ENCODE results near the gene ZNF343.
"Not testable (repeated sequence)": the region's sequence is repeated elsewhere in the genome, so short reads cannot be mapped to it uniquely, and the experiment has no call there.

ZNF343 gene

DNA sequence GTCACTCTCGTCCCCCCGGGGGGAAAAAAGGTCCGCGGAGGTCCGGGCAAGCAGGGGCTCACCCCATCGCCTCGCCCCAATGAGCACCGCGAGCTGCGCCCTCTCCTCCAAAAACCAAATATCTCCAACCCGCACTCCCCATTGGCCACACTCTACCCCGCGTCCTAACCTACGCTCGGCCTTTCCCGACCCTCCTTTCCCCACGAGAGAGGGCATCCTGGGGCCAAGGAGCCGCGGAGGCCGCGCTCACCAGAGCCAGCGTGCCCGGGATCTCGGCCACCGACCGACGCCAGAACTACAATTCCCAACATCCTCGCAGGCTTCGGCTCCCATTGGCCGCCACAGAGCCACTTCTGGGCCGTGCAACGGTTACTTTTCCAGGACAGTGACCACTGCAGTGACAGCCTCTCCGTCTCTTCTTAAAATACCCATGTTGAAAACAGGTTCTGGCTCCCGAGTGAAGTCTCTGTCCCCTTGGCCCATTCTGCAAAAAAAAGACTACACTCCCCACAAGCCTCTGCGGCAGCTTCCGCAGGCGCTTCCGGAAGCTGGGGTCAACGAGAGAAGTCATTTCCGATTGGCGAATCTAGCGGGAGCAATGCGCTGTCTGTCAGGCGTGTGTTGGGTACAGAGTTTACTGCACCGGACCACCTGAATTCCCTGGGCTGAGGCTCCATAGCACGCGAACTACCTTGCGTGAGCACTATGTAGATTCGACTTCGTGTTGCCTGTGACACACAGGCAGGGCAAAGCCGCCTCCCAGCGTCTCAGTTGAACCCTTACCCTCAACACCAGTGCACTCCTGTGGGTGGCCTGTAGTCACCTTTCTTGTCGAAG, at the start of gene ZNF343:
TSS of gene ZNF343 (minus strand) at position 285 of the 837 bp plus-strand sequence. CDS start 15,020 bp downstream, outside the sequence.
- peak; percentile 91 to 93 for DNase-seq

DNA sequence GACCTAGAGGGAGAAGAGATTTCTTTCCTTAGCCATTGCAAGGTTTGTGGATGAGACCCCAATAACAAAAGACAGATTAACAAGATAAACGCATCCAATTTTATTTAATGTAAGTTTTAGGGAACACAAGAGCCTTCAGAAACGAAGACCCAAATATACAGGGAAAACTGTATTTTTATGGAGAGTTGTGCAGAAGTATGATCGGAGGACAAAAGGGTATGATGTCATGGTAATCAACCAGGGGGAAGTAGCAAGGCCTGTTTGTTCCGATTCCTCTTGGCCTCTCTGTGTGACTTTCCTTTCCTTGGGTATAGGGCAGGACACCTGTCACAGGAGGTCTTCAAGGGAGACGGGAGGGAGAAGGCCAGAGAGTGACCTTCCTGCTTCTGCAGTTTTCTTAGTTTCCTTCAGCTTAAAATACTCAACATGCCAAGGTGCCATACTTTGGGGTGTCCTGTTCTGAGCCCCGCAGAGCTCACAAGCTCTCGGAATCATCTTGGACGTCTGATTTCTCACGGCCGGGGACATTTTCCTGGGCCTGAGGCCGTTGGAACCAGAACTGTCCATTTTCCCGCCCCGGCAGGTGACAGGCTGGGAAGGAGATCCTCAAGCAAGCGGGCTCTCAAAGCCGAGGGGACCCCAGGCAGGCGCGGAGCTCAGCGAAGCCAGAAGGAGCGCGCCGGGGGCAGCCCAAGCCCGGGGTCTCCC, 49.3 kb upstream of the ZNF343 start:
- no peak for DNase-seq

DNA sequence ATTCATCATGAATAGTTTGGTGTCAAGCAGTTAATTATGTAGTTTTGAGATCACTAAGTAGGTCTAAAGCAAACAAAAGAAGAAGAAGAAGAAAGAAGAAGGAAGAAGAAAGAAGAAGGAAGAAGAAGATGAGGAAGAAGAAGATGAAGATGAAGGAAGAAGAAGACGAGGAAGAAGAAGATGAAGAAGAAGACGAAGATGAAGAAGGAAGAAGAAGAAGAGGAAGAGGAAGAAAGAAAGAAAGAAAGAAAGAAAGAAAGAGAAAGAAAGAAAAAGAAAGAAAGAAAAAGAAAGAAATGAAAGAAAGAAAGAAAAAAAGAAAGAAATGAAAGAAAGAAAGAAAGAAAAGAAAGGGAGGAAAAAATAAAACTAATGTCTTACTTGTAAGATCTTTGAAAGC, 36.9 kb upstream of the ZNF343 start:
- no peak for DNase-seq

DNA sequence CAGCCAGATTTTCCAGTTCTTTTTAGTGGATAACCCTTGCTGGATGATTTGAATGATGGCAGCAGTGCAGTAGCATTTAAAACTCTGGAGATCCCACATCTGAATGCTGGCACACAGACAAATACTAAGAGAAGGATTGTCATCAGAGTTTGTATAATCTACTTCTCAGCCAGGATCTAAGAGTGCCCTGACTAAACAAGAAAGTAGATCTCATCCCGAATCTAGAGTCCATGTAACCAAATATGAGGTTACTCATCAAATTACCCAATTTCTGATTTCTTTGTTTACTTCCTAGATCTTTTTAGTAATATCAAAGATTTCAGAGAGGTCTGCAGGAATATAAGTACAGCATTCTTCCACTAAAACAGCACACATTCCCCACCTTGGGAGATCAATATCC, 35.5 kb upstream of the ZNF343 start:
- DNase-seq = no peak

DNA sequence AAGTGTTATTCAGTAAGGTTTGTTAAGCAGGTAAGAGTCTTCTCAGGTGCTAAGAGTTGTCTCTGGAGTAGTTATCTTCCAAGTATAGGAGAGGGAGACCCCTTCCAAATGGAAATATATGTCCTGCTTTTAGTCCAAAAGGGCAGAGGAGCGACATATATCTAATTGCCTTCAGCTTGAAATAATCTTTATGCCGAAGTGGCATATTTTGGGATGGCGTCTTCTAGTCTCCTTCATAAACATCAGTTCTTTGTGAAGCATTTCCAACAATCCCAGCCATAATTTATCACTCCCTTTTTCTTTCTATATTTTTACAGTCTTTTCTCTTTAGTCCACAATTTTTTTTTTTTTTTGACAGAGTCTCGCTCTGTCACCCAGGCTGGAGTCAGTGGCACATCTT, 33.6 kb upstream of the ZNF343 start:
- no peak for DNase-seq

DNA sequence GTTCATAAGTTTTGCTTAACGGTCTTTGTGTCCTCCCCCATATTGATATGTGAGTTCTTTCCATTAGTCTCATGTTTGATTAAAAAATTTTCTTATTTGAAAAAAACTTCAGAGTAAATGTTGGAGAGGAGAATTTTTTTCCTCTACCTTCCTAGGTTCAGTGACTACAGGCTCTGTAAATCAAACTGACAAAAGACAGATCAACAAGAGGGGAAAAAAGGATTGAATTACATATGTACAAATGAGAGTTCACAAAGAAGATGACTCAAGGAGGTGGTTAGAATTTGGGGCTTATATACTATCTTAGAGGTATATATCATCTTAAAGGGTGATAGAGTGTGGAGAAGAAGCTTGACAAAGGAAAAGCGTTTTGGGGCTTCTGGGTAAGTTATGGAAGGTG, 33.2 kb upstream of the ZNF343 start:
- no peak for DNase-seq

DNA sequence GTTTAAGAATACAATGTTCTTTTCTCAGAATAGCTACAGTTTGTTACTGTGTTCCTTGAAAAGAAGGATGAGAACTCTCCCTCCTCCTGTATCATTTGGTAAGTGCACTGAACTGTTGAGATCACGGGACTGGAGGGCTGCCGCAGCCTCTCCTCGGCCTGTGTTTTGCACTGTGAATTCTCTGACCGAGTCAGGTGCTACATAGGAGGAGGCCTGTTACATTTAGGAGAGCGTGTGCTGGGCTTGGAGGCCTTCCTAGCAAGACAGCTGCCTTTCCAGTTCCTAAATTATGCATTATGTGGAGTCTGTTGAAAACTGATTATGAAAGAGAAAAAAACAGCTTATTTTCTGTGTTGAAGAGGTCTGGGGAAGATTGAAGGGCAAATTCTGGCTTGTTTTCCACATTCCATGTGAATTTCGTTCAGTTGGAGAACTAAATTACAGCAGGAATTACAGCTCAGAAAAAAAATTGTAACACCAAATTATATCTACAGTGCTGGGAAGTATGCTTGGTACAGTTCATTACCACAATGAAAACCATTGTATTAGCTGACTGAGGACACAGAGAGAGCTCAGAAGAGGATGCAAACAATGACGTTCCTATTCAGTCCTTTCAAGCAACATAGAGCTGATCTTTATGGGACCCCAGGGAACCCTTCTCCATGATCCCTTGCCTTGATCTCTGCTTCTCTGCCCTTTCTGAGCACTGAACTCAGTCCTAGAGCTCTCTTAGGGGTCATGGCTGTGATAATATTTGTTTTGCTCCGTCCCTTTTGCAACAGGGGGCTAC, 30.4 kb upstream of the ZNF343 start:
- DNase-seq = peak; percentile 11 to 88

DNA sequence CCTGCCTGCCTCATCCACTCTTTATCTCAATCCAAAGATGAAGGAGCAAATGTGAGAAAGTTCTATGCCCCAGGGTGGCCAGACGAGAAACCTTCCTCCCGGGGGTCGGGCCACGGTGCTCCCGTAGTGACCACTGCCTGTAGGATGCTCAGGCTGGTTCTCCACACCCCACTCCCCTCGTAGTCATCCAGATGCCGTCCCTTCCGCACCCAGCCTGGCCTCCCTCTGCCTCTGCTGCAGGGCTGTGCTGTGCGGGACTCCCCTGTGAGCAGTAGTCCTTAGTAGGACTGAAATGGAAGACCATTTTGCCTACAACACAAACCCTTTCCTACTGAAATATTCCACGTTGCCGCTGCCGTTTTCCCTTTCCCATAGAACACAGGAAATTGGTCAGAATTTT, 29.6 kb upstream of the ZNF343 start:
- no peak for DNase-seq

DNA sequence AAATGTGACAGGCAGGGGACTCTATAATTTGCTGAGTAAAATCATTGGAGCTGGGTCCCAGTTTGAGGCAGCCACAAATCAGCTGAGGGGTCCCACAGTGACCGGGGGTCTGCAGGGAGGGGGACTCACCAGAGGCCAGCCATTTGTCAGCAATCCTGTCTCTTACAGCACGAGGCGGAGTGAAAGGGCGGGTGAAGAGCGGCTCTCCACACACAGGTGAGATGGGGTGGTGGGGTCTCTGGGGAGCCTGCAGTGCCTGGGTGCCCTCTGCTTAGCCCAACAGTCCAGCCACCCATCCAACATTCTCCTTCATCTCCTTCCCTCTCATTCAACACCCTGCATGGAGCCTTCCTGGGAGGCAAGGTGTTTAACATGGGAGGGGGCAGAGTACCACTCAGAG, 28.4 kb upstream of the ZNF343 start:
- DNase-seq = no peak

DNA sequence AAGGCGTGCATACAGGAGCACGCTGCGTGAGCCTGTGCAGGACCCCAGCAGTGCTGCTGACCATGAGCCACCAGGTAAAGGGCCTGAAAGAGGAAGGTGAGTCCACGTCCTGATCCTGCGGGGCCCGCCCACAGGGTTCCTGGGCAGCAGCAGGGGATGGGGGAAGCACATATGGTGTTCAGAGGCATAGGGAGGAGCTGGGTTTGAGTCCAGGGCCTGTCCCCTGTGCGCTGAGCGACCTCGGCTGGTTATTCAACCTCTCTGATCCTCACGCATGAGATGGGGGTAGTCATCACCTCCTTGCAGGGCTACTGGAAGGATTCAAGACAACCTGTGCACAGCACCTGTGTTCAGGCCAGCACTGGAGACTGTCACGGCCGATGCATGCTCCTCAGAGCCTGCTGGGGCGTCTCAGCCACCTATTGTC, 27.9 kb upstream of the ZNF343 start, which contains the start of gene TMC2:
TSS of gene TMC2 (plus strand) at position 14 of the 427 bp plus-strand sequence. CDS start at position 63, 49 bp downstream.
- no peak for DNase-seq

DNA sequence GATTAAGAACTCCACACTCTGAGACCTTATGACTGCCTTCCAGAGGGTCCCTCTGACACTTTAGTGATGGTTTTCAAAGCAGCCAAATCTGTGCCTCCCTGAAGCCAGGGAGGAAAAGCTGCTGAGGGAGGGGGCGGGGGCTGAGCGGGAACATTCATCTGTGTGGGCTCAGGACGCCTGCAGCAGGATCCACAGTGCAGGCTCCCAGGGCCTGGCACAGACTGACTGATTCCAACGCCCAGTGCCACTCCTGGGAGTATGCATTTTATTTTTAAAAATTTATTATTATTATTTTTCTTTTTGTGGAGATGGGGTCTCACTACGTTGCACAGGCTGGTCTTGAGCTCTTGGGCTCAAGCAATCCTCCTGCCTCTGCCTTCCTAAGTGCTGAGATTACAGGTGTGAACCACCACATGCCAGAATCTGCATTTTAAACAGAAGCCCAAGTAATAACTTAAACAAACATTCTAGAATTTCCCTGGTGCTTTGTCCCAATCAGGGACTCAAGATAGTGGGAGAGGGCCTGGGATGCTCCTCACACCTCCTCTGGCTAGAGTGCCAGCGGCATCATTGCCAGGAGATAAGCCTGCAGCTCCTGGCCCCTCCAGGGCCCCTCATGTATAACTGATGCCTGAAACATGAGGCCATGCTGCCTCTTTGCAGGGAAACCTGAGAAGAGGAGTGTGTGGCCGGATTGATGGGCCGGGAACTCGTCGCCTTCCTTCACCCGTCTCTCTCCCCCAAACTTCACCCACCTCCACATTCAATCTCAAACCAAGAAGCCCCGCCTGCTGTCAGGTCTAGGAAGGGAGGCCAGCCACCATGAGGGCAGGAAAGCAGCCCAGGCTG, 27.2 kb upstream of the ZNF343 start:
- DNase-seq = no peak

DNA sequence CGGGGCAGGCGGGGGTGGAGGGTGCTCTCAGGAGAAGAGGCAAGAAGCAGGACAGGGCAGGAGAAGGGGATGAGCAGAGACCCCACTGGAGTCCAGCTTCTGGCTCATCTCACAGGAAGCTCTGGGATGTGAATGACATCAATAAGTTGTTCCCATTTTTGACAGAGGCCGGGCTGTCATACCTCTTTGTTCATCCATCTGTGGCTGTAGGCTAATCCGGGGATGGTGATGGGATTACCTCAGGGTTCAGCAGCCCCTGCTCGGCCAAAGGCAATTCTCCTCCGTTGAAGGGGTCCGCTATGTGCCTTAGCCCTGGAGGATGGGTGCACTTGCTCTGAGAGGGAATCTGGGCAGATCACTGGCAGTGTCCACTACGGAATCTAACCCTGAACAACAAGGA, 24.4 kb upstream of the ZNF343 start:
- DNase-seq = no peak

DNA sequence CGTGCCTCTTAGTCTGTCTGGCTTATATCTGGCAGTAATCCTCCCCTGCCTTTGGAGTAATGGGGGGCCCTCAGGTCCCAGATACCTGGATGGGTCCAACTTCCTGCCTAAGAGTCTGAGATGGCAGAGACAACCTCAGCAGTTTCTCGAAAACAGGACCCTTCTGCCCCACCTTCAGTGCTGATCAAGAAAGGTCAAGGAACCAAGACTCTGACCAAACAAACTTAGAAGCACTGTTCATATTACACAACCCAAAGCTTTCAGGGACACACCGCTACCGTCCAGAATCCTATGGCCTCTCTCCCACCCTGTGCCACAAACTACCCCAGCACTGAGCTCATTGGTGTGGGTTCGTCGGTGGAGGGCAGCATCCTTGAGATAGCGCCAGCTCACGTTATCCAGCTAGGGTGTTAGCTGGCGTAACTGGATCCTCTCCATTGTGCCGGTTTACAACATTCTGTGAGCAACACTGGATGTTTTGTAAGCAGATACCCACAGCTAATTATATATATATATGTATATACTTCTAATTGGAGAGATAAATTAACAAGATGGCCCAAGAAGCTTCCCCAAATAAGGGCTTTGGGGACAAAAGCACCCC, 20.1 kb upstream of the ZNF343 start:
- DNase-seq = no peak

DNA sequence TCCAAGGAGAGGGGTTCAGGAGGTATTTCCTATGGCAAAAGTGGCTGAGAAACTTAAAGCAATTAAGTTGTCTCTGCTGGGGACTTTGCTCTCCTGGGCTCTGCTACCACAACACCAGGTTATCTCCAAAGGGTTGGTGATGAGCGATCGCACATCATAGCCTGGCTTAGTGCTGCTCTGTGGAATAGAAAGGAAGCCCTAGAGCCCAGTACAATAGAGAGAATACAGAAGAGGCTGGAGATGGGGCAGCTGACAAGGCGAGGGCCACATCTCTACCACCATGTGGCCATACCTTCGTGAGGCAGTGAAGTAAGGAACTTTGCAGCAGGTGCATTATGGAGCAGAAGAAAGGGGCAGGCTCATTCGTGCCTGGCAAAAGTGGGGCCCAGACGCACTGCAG, 19.0 kb upstream of the ZNF343 start:
- DNase-seq = no peak

DNA sequence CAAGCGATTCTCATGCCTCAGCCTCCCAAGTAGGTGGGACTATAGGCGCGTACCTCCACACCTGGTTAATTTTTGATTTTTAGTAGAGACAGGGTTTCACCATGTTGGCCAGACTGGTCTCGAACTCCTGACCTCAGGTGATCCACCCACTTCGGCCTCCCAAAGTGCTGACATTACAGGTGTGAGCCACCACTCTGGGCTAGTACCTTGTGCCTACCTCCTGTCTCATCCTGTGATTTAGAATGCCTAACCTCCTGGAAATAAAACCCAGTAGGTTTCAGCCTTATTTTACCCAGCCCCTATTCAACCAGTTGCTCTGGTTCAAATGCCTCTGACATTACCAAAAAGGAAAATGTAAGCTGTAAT, 17.5 kb upstream of the ZNF343 start:
- DNase-seq = not testable (repeated sequence)

DNA sequence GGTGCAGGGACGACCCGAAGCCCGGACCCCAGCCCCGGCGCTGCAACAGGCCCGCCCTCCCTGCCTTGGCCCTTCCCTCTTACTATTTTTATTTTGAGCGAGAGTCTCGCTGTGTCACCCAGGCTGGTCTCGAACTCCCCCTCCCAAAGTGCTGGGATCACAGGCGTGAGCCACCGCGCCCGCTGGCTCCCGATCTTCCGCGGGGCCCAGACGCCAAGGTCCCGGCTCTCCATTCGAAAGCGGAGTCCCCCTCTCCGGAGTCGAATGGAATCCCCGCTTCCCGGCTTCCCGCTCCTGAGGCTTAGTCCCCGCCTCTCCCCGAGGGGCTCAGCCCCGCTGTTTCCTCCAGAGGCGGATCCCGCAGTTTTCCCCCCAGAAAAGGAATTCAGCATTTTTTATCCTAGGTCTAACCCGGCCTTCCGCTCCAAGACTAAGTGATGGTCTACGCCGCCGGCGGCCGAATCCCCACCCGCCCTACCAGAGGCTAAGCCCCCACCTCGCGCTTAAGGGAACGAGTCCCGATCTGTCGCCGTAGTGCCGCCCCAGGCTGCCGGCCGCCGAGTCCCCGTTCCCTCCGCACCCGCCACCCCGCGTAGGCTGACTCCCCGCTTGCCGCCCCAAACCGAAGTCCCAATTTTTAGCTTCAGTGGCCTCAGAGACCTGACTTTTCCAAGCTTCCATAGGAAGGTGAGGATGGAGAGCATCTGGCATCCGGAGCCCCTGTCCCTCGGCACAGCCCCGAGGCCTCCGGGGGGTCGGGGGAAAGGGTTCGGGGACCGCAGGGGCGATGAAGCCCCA, 16.2 kb upstream of the ZNF343 start:
- peak in 1 of 2 donors; percentile 42 for DNase-seq

DNA sequence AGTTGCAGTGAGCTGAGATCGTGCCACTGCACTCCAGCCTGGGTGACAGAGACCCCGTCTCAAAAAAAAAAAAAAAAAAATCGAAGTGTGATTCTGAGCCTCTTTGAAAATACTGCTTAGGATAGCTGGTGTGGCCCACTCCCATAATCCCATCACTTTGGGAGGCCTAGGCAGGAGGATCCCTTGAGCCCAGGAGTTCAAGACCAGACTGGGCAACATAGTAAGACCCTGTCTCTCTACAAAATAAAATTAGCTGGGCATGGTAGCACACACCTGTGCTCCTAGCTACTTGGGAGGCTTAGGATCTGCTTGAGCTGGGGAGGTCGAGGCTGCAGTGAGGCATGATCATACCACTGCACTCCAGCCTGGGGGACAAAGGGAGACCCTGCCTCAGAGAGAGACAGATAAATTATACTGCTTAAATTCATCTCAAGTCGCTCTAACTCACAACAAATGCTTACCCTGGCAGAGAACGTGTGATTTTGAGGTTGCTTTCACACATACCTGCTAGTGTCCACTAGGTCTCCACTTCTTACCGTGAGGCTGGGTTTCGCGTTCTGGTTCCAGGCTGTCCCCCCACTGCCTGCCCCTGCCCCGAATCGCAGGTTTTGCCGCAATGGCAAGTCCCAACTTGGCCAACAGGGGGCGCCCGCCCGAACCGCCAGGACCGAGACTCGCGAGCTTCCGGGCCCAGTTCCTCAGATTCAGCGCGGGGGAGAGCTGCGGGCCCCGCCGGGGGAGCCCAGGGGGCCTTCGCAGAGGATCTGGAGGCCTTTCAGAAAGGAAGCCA, 15.4 kb upstream of the ZNF343 start:
- peak; percentile 64 to 79 for DNase-seq

DNA sequence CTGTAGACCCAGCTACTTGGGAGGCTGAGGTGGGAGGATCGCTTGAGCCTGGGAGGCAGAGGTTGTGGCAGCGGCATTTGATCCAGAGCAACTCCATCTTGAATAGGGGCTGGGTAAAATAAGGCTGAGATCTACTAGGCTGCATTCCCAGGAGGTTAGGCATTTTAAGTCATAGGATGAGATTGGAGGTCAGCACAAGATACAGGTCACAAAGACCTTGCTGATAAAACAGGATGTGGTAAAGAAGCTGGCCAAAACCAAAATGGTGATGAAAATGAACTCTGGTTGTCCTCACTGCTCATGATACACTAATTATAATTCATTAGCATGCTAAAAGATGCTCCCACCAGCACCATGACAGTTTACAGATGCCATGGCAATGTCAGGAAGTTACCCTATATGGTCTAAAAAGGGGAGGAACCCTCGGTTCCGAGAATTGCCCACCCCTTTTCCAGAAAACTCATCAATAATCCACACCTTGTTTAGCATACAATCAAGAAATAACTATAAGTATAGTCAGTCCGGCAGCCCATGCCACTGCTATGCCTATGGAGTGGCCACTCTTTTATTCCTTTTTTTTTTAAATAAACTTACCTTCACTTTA, 14.2 kb upstream of the ZNF343 start:
- not testable (repeated sequence) for DNase-seq

Measured in hippocampal formation (tissue), 2 donors.